Left ventricle myocardium inferior (tissue), 1 donor: Measurements from ENCODE around the gene CNR2. TPM values are rescaled to one million over a fixed set of nuclear protein-coding genes. Genes with fewer than 3 reads are reported as not detected.
"Not testable (repeated sequence)": the region's sequence is repeated elsewhere in the genome, so short reads cannot be mapped to it uniquely, and the experiment has no call there.

Experiments
- DNase-seq: peaks from one replicate; pipeline ENCODE4 v3.0.0-alpha.2; 2020
- H3K27ac ChIP-seq: fragments of 200-600 bp; replicated peaks from 2 replicates; pipeline ENCODE4 v1.8.0; 2021
- H3K27me3 ChIP-seq: fragments of 200-600 bp; 2 replicates; pipeline ENCODE4 v1.8.0; 2021; ENCODE audit warnings: low read depth
- H3K36me3 ChIP-seq: fragments of 200-600 bp; 2 replicates; pipeline ENCODE4 v1.8.0; 2021
- H3K4me1 ChIP-seq: fragments of 200-600 bp; 2 replicates; pipeline ENCODE4 v1.8.0; 2021
- H3K4me3 ChIP-seq: fragments of 200-600 bp; 2 replicates; pipeline ENCODE4 v1.8.0; 2021; ENCODE audit warnings: mild to moderate bottlenecking, moderate library complexity
- H3K9me3 ChIP-seq: fragments of 200-600 bp; replicated peaks from 2 replicates; pipeline ENCODE4 v1.8.0; 2021
- intact Hi-C: fragments of 100-400 bp; cut with micrococcal nuclease; formaldehyde crosslinking; loops from one replicate; pipeline ENCODE4 v1.11.0; 2022
- total RNA-seq: library from RNA; stranded (reverse); fragmentation: NEBNext Ultra II Directional; extraction: Animal tissue kit (Norgen Biotek cat#: 25700); gene quantifications from one replicate; pipeline ENCODE4 v1.2.1, GENCODE V29; 2021
- TF ChIP-seq, protein P1 (sequence below): fragments of 200-600 bp; IDR thresholded peaks from 2 replicates; pipeline ENCODE4 v1.8.0; 2021; ENCODE audit warnings: antibody characterized with exemption, mild to moderate bottlenecking, borderline replicate concordance
- donor health status: DM: no; HTN: yes; CAD: no; lungs with severe emphysema.

Gene CNR2
- total RNA-seq, 1 donor from 2014 or later, result not detected

DNA sequence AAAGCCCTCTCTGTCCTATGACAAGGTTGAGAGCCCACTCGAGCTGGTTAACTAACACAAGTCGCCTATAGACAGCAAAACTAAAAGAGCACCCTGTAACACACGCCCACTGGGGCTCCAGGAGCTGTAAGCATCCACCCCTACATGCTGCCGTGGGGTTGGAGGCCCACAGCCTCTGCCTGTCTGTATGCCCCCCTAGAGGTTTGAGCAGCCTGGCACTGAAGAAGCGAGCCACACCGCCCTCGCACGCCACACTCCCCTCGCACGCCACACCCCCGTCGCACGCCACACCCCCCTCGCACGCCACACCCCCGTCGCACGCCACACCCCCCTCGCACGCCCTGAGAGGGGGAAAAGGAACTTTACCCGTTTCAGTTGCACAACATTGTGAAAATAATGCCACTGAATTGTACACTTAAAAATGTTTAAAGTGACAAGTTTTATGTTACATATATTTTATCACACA lies 74.7 kb downstream of the CNR2 start:
- H3K36me3 ChIP-seq, result no peaks in the 10 kb centered on the region
- peak; percentile 70 for DNase-seq
- H3K27ac ChIP-seq, result no peak overlapping the region
- no peaks in the 10 kb centered on the region for H3K9me3 ChIP-seq
- peaks cover 5% of the 10 kb centered on the region for H3K27me3 ChIP-seq
- H3K4me1 ChIP-seq, result peaks cover 7% of the 10 kb centered on the region
- H3K4me3 ChIP-seq, result peak overlapping the region; percentile 59
- intact Hi-C loops, result no loop called here
- TF ChIP-seq, protein P1, sequence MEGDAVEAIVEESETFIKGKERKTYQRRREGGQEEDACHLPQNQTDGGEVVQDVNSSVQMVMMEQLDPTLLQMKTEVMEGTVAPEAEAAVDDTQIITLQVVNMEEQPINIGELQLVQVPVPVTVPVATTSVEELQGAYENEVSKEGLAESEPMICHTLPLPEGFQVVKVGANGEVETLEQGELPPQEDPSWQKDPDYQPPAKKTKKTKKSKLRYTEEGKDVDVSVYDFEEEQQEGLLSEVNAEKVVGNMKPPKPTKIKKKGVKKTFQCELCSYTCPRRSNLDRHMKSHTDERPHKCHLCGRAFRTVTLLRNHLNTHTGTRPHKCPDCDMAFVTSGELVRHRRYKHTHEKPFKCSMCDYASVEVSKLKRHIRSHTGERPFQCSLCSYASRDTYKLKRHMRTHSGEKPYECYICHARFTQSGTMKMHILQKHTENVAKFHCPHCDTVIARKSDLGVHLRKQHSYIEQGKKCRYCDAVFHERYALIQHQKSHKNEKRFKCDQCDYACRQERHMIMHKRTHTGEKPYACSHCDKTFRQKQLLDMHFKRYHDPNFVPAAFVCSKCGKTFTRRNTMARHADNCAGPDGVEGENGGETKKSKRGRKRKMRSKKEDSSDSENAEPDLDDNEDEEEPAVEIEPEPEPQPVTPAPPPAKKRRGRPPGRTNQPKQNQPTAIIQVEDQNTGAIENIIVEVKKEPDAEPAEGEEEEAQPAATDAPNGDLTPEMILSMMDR, result no peak

DNA sequence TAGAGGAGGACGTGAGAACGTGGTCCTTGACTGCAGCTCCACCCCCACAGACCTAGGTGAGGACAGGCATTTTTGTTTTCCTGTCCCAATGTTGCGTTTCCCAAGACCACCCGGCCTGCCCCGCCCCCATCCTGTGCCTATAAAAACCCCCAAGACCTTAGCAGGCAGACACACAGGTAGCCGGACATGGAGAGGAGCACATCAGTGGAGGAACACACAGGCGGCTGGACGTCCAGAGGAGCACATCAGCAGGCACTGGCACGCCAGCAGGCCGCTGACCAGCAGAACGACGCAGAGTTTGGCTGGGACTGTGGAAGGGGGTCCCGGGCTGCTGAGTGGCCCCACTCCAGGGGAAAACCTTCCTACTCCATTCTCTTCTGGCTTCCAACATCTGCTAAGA lies 75.3 kb downstream of the CNR2 start:
- H3K27ac ChIP-seq, result no peak overlapping the region
- TF ChIP-seq, protein P1, result no peak
- peaks cover 5% of the 10 kb centered on the region for H3K27me3 ChIP-seq
- H3K36me3 ChIP-seq, result no peaks in the 10 kb centered on the region
- no peak for DNase-seq
- intact Hi-C loops, result no loop called here
- H3K4me3 ChIP-seq, result peak overlapping the region; percentile 59
- peaks cover 7% of the 10 kb centered on the region for H3K4me1 ChIP-seq
- no peaks in the 10 kb centered on the region for H3K9me3 ChIP-seq

- Histone ChIP-seq H3K36me3 (no peaks in the 10 kb centered on the region), H3K4me1 (peaks cover 7% of the 10 kb centered on the region), H3K9me3 (no peaks in the 10 kb centered on the region), H3K4me3 (no peak overlapping the region), H3K27ac (no peak overlapping the region), H3K27me3 (peaks cover 5% of the 10 kb centered on the region)
- intact Hi-C loops, result no loop called here
- no peak for DNase-seq
- TF ChIP-seq, protein P1, result no peak
Measured at GRCh38 chr1:23836037-23836436, 77.1 kb downstream of the CNR2 start.

GRCh38 chr1:23834156-23834555 lies 79.0 kb downstream of the CNR2 start:
- H3K4me3 ChIP-seq, H3K36me3 ChIP-seq, H3K27ac ChIP-seq, H3K4me1 ChIP-seq, intact Hi-C loops, H3K9me3 ChIP-seq, H3K27me3 ChIP-seq, DNase-seq: not testable (repeated sequence)

DNA sequence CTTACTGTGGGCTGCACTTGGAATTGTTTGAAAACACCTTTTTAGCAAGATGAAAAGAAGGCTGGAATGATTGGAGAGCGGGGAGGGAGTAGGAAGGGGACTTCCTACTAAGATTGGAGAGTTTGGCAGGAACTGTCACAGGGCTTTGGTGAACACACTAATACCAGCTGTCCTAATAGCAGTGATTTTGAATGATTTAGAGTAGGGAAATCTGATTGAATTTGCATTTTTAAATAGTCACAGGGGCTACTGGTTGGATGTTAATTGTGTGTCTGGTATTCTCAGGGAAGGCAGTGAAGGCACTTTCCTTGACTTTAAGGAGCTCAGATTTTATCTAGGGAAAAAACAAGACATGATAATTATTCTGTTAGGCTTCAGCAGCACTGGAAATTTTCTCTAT lies 85.4 kb downstream of the CNR2 start:
- Histone ChIP-seq H3K4me1 (peaks cover 25% of the 10 kb centered on the region), H3K4me3 (no peak overlapping the region), H3K36me3 (no peaks in the 10 kb centered on the region), H3K27ac (no peak overlapping the region), H3K9me3 (no peaks in the 10 kb centered on the region), H3K27me3 (no peaks in the 10 kb centered on the region)
- intact Hi-C loops, result no loop called here
- no peak for DNase-seq
- TF ChIP-seq, protein P1, result no peak

- H3K27me3 ChIP-seq, intact Hi-C loops, H3K9me3 ChIP-seq, H3K27ac ChIP-seq, H3K4me3 ChIP-seq, DNase-seq, H3K36me3 ChIP-seq: not testable (repeated sequence)
- peaks cover 25% of the 10 kb centered on the region for H3K4me1 ChIP-seq
Measured at GRCh38 chr1:23826590-23826989, 86.6 kb downstream of the CNR2 start.
